ENCODE data around the gene SNX9.

- TF ChIP-seq, protein P1, sequence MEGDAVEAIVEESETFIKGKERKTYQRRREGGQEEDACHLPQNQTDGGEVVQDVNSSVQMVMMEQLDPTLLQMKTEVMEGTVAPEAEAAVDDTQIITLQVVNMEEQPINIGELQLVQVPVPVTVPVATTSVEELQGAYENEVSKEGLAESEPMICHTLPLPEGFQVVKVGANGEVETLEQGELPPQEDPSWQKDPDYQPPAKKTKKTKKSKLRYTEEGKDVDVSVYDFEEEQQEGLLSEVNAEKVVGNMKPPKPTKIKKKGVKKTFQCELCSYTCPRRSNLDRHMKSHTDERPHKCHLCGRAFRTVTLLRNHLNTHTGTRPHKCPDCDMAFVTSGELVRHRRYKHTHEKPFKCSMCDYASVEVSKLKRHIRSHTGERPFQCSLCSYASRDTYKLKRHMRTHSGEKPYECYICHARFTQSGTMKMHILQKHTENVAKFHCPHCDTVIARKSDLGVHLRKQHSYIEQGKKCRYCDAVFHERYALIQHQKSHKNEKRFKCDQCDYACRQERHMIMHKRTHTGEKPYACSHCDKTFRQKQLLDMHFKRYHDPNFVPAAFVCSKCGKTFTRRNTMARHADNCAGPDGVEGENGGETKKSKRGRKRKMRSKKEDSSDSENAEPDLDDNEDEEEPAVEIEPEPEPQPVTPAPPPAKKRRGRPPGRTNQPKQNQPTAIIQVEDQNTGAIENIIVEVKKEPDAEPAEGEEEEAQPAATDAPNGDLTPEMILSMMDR (IDR thresholded peaks at IDR 0.05): no peak
- no peak for TF ChIP-seq POLR2A (IDR thresholded peaks at IDR 0.05)
Measured at GRCh38 chr6:157985378-157986155, 162.5 kb downstream of the SNX9 start.
